PC-3 (cell line): Measurements from ENCODE around the gene TMEM132D. TPM values are rescaled to one million over a fixed set of nuclear protein-coding genes. Genes with fewer than 3 reads are reported as not detected.

Experiments used
- ATAC-seq: fragments of 200-7000 bp; cut with Tn5 transposase; 2 replicates; pipeline ENCODE4 v1.9.1; 2020; ENCODE audit warnings: mild to moderate bottlenecking, moderate library complexity
- BruUV-seq: library from RNA; stranded (reverse); fragments of 400-500 nt; replicated peaks from 2 replicates; lab custom pipeline; 2021; lab: Mats Ljungman, UMichigan
- CTCF ChIA-PET: fragments of 300-600 bp; sonication (Branson Sonifier 250); formaldehyde crosslinking; loops from one replicate; lab custom pipeline; 2022; ENCODE audit warnings: antibody characterized with exemption; lab: Charles Lee
- POLR2A ChIA-PET: fragments of 300-600 bp; sonication (Branson Sonifier 250); formaldehyde crosslinking; loops from one replicate; lab custom pipeline; 2022; ENCODE audit warnings: antibody characterized with exemption; ENCODE audit not compliant: unreplicated experiment; lab: Charles Lee
- DNase-seq: peaks from one replicate; pipeline ENCODE4 v3.0.0-alpha.2; 2015
- H2AFZ ChIP-seq: fragments of 300-600 bp; sonication (generic); 2 replicates; pipeline ENCODE4 v1.6.0; 2016; ENCODE audit warnings: antibody characterized with exemption, low read length
- H3F3A ChIP-seq: fragments of 300-600 bp; sonication (generic); one replicate; pipeline ENCODE4 v1.6.0; 2017; ENCODE audit warnings: antibody characterized with exemption, low read length, control low read depth, mild to moderate bottlenecking; ENCODE audit not compliant: unreplicated experiment
- H3K27ac ChIP-seq: fragments of 300-600 bp; sonication (generic); 2 replicates; pipeline ENCODE4 v1.5.1; 2016; ENCODE audit warnings: mild to moderate bottlenecking, low read length
- H3K27me3 ChIP-seq: fragments of 300-600 bp; sonication (generic); 2 replicates; pipeline ENCODE4 v1.6.1; 2016; ENCODE audit warnings: low read length, mixed read lengths
- H3K36me3 ChIP-seq: fragments of 300-600 bp; sonication (generic); 2 replicates; pipeline ENCODE4 v1.6.1; 2016; ENCODE audit warnings: low read depth, mixed run types, low read length, mixed read lengths
- H3K4me1 ChIP-seq: fragments of 300-600 bp; sonication (generic); 2 replicates; pipeline ENCODE4 v1.5.1; 2016; ENCODE audit warnings: low read length; ENCODE audit not compliant: insufficient read depth
- H3K4me2 ChIP-seq: fragments of 300-600 bp; sonication (generic); 2 replicates; pipeline ENCODE4 v1.6.0; 2016; ENCODE audit warnings: low read length
- H3K4me3 ChIP-seq: fragments of 300-600 bp; sonication (generic); 2 replicates; pipeline ENCODE4 v1.5.1; 2016; ENCODE audit warnings: mild to moderate bottlenecking, low read length, mixed read lengths
- H3K79me2 ChIP-seq: fragments of 300-600 bp; sonication (generic); 2 replicates; pipeline ENCODE4 v1.6.1; 2017; ENCODE audit warnings: low read length, mixed read lengths
- H3K9ac ChIP-seq: fragments of 300-600 bp; sonication (generic); 2 replicates; pipeline ENCODE4 v1.6.0; 2016; ENCODE audit warnings: mild to moderate bottlenecking, low read length
- H3K9me2 ChIP-seq: fragments of 300-600 bp; sonication (generic); replicated peaks from 2 replicates; pipeline ENCODE4 v1.6.1; 2016; ENCODE audit warnings: mixed run types, low read length, mixed read lengths
- H3K9me3 ChIP-seq: fragments of 300-600 bp; sonication (generic); 2 replicates; pipeline ENCODE4 v1.6.1; 2016; ENCODE audit warnings: low read length, mixed read lengths
- H4K20me1 ChIP-seq: fragments of 300-600 bp; sonication (generic); 2 replicates; pipeline ENCODE4 v1.6.1; 2016; ENCODE audit warnings: low read length, mixed read lengths
- CTCF ChIP-seq: fragments of 300-600 bp; sonication (generic); conservative IDR thresholded peaks from 2 replicates; pipeline ENCODE4 v1.5.1; 2017; ENCODE audit warnings: antibody characterized with exemption, low read depth, mild to moderate bottlenecking, low read length
- EZH2 ChIP-seq: fragments of 300-600 bp; sonication (generic); IDR thresholded peaks from one replicate; pipeline ENCODE4 v1.6.1; 2017; ENCODE audit warnings: antibody characterized with exemption, mild to moderate bottlenecking, low read length; ENCODE audit not compliant: unreplicated experiment
- EZH2phosphoT487 ChIP-seq: fragments of 300-600 bp; sonication (generic); IDR thresholded peaks from 2 replicates; pipeline ENCODE4 v1.6.1; 2018; ENCODE audit warnings: mild to moderate bottlenecking, antibody characterized with exemption, low read length, borderline replicate concordance
- intact Hi-C: fragments of 100-400 bp; cut with micrococcal nuclease; formaldehyde crosslinking; loops from 2 replicates; pipeline ENCODE4 v1.9.0; 2023
- total RNA-seq: library from RNA; depleted of rRNA; stranded (reverse); fragments of >200 nt; gene quantifications from 2 replicates; pipeline ENCODE4 v1.2.3, GENCODE V29; 2014

Gene TMEM132D
- total RNA-seq, 1 experiment from 2014 or later = not detected

- H3K27me3 ChIP-seq = no peaks in the 10 kb centered on the region; the same call in 1 of the 2 replicates
- H3F3A ChIP-seq = no peaks in the 10 kb centered on the region
- H3K9me2 ChIP-seq = no peaks in the 10 kb centered on the region
- TF ChIP-seq EZH2phosphoT487 = no peak
- H3K9ac ChIP-seq = no peak overlapping the region
- BruUV-seq = no TSS peak
- H2AFZ ChIP-seq = no peak overlapping the region
- H3K4me2 ChIP-seq = no peak overlapping the region
- H3K9me3 ChIP-seq = peaks cover 13% of the 10 kb centered on the region; the same call in 1 of the 2 replicates
- ChIA-PET CTCF (no interaction called here), POLR2A (no interaction called here)
- intact Hi-C loops = no loop called here
- DNase-seq (peak; percentile 2), ATAC-seq (no peak)
- no peak overlapping the region for H3K27ac ChIP-seq
- H4K20me1 ChIP-seq = no peaks in the 10 kb centered on the region
- no peaks in the 10 kb centered on the region for H3K79me2 ChIP-seq
- no peak overlapping the region for H3K4me3 ChIP-seq
- no peaks in the 10 kb centered on the region for H3K36me3 ChIP-seq
- H3K4me1 ChIP-seq = no peaks in the 10 kb centered on the region
Observed at GRCh38 chr12:129520739-129521138, 383.1 kb downstream of the TMEM132D start.

GRCh38 chr12:129503802-129504201 lies 400.0 kb downstream of the TMEM132D start:
- no peak for ATAC-seq

GRCh38 chr12:129496226-129496625 lies 407.6 kb downstream of the TMEM132D start:
- no peak overlapping the region for H3K9ac ChIP-seq
- no peaks in the 10 kb centered on the region for H4K20me1 ChIP-seq
- intact Hi-C loops = no loop called here
- TF ChIP-seq CTCF (no peak), EZH2phosphoT487 (no peak), EZH2 (no peak)
- H3K79me2 ChIP-seq = no peaks in the 10 kb centered on the region
- no peak overlapping the region for H3K4me3 ChIP-seq
- POLR2A ChIA-PET = no interaction called here
- DNase-seq = no peak
- no TSS peak for BruUV-seq
- no peak overlapping the region for H2AFZ ChIP-seq
- no peak for ATAC-seq
- H3K4me1 ChIP-seq = no peaks in the 10 kb centered on the region
- H3K9me3 ChIP-seq = 0 out of 2 replicates have a peak, but pooled peaks cover 3% of the 10 kb centered on the region
- no peaks in the 10 kb centered on the region for H3F3A ChIP-seq
- H3K27ac ChIP-seq = no peak overlapping the region
- CTCF ChIA-PET = no interaction called here
- H3K4me2 ChIP-seq = no peak overlapping the region
- H3K27me3 ChIP-seq = peaks cover 16% of the 10 kb centered on the region
- no peaks in the 10 kb centered on the region for H3K36me3 ChIP-seq
- H3K9me2 ChIP-seq = no peaks in the 10 kb centered on the region

More at GRCh38 chr12:129503802-129504201, 400.0 kb downstream of the TMEM132D start:
- intact Hi-C loops = no loop called here
- Histone ChIP-seq H3K4me1 (no peaks in the 10 kb centered on the region), H3K4me2 (no peak overlapping the region), H3K27me3 (peaks cover 17% of the 10 kb centered on the region), H3K36me3 (no peaks in the 10 kb centered on the region), H3K9ac (no peak overlapping the region), H3K9me3 (no peaks in the 10 kb centered on the region), H3K79me2 (no peaks in the 10 kb centered on the region), H3K27ac (no peak overlapping the region), H4K20me1 (no peaks in the 10 kb centered on the region), H3K4me3 (no peak overlapping the region), H3F3A (no peaks in the 10 kb centered on the region), H2AFZ (no peak overlapping the region), H3K9me2 (no peaks in the 10 kb centered on the region)
- ChIA-PET POLR2A (no interaction called here), CTCF (no interaction called here)
- no peak for DNase-seq
- no peak for TF ChIP-seq CTCF
- no peak for TF ChIP-seq EZH2
- no peak for TF ChIP-seq EZH2phosphoT487
- no TSS peak for BruUV-seq
